ENCODE data around the gene ATP6V0A1.

Gene ATP6V0A1

DNA sequence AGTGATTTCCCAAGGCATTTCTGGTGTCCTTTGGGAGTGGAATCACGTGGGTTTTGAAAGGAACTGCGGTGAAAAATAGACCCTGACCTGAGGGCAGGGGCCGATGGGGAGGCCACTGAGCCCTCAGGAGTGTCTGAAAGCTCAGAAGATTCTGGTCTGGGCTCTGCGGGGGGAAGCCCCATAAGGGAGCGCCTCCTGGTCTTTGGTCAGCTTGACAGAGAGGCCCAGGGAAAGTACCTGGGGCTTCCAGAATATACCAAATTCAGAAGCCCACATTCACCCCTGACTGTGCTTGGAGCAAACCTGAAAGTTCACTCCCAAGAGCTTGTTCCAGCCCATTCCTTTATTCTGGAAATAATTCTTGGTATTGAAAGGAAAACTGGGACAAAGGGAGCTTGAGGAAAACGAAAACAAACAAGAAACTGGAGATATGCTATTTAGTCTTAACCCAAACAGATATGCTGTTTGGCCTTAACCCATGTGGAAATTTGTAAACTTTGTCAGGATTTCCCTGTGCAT is 54.1 kb downstream of the ATP6V0A1 start:
- TF ChIP-seq, protein P1, sequence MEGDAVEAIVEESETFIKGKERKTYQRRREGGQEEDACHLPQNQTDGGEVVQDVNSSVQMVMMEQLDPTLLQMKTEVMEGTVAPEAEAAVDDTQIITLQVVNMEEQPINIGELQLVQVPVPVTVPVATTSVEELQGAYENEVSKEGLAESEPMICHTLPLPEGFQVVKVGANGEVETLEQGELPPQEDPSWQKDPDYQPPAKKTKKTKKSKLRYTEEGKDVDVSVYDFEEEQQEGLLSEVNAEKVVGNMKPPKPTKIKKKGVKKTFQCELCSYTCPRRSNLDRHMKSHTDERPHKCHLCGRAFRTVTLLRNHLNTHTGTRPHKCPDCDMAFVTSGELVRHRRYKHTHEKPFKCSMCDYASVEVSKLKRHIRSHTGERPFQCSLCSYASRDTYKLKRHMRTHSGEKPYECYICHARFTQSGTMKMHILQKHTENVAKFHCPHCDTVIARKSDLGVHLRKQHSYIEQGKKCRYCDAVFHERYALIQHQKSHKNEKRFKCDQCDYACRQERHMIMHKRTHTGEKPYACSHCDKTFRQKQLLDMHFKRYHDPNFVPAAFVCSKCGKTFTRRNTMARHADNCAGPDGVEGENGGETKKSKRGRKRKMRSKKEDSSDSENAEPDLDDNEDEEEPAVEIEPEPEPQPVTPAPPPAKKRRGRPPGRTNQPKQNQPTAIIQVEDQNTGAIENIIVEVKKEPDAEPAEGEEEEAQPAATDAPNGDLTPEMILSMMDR (IDR thresholded peaks at IDR 0.05; ENCODE audit: insufficient read depth, low read length, poor library complexity, severe bottlenecking) = no peak
- peaks cover 41% of the 10 kb centered on the region for H3K36me3 ChIP-seq (ENCODE audit: control insufficient read depth, insufficient read depth, low read length)
- no peaks in the 10 kb centered on the region for H3K27me3 ChIP-seq (replicated peaks; ENCODE audit: control insufficient read depth, insufficient read depth, low read length)
- DNase-seq (ENCODE audit: extremely low read depth, insufficient read length) = no peak
- H3K4me3 ChIP-seq (replicated peaks; ENCODE audit: low read depth, low read length) = no peak overlapping the region

DNA sequence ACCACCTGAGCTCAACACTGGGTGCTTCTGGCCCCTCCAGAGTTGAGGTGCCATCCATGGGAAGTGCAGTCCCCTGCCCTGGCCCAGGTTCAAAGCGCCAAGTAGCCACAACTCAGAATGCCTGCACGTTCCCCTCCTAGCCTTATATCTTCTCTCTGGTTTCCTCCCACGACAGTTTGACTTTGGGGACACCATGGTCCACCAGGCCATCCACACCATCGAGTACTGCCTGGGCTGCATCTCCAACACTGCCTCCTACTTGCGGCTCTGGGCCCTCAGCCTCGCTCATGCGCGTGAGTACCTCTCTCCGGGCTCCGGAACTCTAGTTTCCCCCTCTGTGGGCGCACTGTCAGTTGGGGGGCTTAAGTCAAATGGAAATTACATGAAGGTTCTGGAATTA is 55.0 kb downstream of the ATP6V0A1 start:
- H3K36me3 ChIP-seq (ENCODE audit: control insufficient read depth, insufficient read depth, low read length) = peaks cover 38% of the 10 kb centered on the region
- no peak overlapping the region for H3K4me3 ChIP-seq (replicated peaks; ENCODE audit: low read depth, low read length)
- no peaks in the 10 kb centered on the region for H3K27me3 ChIP-seq (replicated peaks; ENCODE audit: control insufficient read depth, insufficient read depth, low read length)
- TF ChIP-seq, protein P1 (IDR thresholded peaks at IDR 0.05; ENCODE audit: insufficient read depth, low read length, poor library complexity, severe bottlenecking) = no peak
- DNase-seq (ENCODE audit: extremely low read depth, insufficient read length) = no peak

DNA sequence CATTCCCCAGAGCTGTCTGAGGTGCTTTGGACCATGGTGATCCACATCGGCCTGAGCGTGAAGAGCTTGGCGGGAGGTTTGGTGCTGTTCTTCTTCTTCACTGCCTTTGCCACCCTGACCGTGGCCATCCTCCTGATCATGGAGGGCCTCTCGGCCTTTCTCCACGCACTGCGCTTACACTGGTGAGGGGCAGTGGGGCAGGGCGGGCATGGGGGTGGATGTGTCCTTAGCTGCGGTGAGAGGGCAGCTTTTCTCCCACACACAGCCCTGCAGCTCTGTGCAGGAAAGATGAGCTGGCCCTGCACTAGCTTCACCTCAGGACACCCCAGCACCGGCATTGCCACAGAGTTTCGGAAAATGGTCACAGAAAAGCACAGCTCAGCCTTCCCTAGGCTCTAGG is 55.6 kb downstream of the ATP6V0A1 start:
- Histone ChIP-seq H3K36me3 (ENCODE audit: control insufficient read depth, insufficient read depth, low read length) (peaks cover 36% of the 10 kb centered on the region), H3K4me3 (replicated peaks; ENCODE audit: low read depth, low read length) (no peak overlapping the region), H3K27me3 (replicated peaks; ENCODE audit: control insufficient read depth, insufficient read depth, low read length) (no peaks in the 10 kb centered on the region)
- no peak for DNase-seq (ENCODE audit: extremely low read depth, insufficient read length)
- TF ChIP-seq, protein P1 (IDR thresholded peaks at IDR 0.05; ENCODE audit: insufficient read depth, low read length, poor library complexity, severe bottlenecking) = no peak

DNA sequence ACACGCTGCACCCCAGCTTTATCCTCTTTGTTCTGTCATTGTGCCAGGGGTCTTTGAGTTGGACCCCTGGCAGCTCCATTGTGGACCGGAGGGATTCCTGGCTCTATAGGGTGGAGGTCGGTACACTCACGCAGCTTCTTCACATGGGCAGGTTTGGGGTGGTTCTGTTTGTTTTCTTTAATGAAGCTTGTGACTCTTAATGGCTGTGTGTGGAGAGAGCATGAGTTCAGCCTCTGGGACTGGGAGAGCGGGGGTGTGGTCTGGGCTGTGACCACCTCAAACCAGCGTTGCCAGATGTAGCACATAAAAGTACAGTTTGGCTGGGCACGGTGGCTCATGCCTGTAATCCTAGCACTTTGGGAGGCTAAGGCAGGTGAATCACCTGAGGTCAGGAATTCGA is 56.2 kb downstream of the ATP6V0A1 start:
- no peak overlapping the region for H3K4me3 ChIP-seq (replicated peaks; ENCODE audit: low read depth, low read length)
- H3K27me3 ChIP-seq (replicated peaks; ENCODE audit: control insufficient read depth, insufficient read depth, low read length) = no peaks in the 10 kb centered on the region
- TF ChIP-seq, protein P1 (IDR thresholded peaks at IDR 0.05; ENCODE audit: insufficient read depth, low read length, poor library complexity, severe bottlenecking) = no peak
- peaks cover 33% of the 10 kb centered on the region for H3K36me3 ChIP-seq (ENCODE audit: control insufficient read depth, insufficient read depth, low read length)
- no peak for DNase-seq (ENCODE audit: extremely low read depth, insufficient read length)

DNA sequence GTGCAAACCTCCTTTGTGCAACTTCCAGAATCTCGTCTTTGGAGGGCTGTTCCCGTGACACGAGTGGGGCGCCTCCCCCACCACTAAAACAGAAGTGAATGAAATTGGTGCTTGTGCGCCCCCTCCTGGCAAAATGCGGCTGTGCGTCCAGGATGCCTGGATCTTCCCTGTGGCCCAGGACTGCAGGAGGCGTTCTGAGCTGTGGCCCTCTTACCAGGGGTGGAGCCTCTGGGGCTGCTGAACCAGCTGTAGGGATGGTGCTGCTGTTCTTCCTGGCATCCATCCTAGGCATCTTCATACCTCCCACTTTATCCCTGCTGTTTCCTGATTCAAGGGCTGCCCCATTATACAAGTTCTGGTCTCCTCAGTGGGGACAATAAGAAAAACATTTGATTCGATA is 58.8 kb downstream of the ATP6V0A1 start:
- DNase-seq (ENCODE audit: extremely low read depth, insufficient read length) = peak; percentile 57
- Histone ChIP-seq H3K27me3 (replicated peaks; ENCODE audit: control insufficient read depth, insufficient read depth, low read length) (no peaks in the 10 kb centered on the region), H3K36me3 (ENCODE audit: control insufficient read depth, insufficient read depth, low read length) (peaks cover 44% of the 10 kb centered on the region), H3K4me3 (replicated peaks; ENCODE audit: low read depth, low read length) (no peak overlapping the region)
- TF ChIP-seq, protein P1 (IDR thresholded peaks at IDR 0.05; ENCODE audit: insufficient read depth, low read length, poor library complexity, severe bottlenecking) = peak; percentile 92

Data from GM06990 (cell line).